GM12873 (cell line): Measurements from ENCODE around the gene FRMD3.

Experiments
- CTCF ChIP-seq: IDR thresholded peaks from 2 replicates; pipeline ENCODE4 v1.5.1; 2012; ENCODE audit warnings: low read depth, mild to moderate bottlenecking, moderate library complexity, low read length, control low read depth; ENCODE audit not compliant: insufficient read depth; ENCODE audit errors: missing control alignments

FRMD3 gene

GRCh38 chr9:83384214-83384613, 154.0 kb downstream of the FRMD3 start:
- TF ChIP-seq CTCF: no peak

GRCh38 chr9:83383034-83383433, 155.2 kb downstream of the FRMD3 start:
- TF ChIP-seq CTCF: no peak

- TF ChIP-seq CTCF: no peak
These were observed 155.8 kb downstream of the FRMD3 start for GRCh38 chr9:83382421-83382820.

- no peak for TF ChIP-seq CTCF
These were observed 159.2 kb downstream of the FRMD3 start for GRCh38 chr9:83379045-83379444.

- no peak for TF ChIP-seq CTCF
These were observed 165.2 kb downstream of the FRMD3 start for GRCh38 chr9:83372957-83373356.

GRCh38 chr9:83367326-83367725, 170.9 kb downstream of the FRMD3 start:
- TF ChIP-seq CTCF: no peak

- no peak for TF ChIP-seq CTCF
These were observed 175.7 kb downstream of the FRMD3 start for GRCh38 chr9:83362341-83362995.
